Measurements from ENCODE around the gene TBC1D7.

Gene TBC1D7

GRCh38 chr6:13281686-13282085, 46.7 kb downstream of the TBC1D7 start:
- Histone ChIP-seq H3K27ac (ENCODE audit: low read depth, low read length) (no peak overlapping the region), H3K27me3 (ENCODE audit: control insufficient read depth, insufficient read depth, low read length) (no peaks in the 10 kb centered on the region), H3K9ac (ENCODE audit: low read depth, low read length) (no peak overlapping the region), H3K9me3 (ENCODE audit: control insufficient read depth, insufficient read depth, low read length) (no peaks in the 10 kb centered on the region), H3K4me1 (ENCODE audit: control insufficient read depth, insufficient read depth, low read length) (0 out of 2 replicates have a peak, but pooled peaks cover 2% of the 10 kb centered on the region), H3K36me3 (ENCODE audit: control insufficient read depth, insufficient read depth, low read length) (no peaks in the 10 kb centered on the region), H3K4me3 (ENCODE audit: low read depth, low read length) (no peak overlapping the region)

DNA sequence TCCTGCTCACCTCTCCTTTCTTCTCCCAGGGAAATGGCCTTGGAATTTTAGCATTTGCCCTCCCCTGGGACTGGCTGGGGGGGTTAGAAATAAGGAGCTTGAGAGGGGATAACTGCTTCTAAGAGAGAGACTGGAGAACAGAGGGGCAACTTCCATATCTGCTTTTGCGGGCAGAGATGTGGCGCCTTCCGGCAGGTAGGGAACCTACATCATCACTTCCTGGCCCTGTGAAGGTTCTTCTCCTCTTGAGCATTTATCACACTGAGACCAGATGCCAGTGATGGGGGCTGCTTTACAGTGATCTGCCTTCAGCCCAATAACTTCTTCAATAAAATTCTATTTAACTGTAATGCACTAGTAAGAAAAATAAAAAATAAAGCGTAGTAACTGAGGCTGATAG, 48.1 kb downstream of the TBC1D7 start:
- no peak overlapping the region for H3K27ac ChIP-seq (ENCODE audit: low read depth, low read length)
- no peak overlapping the region for H3K4me3 ChIP-seq (ENCODE audit: low read depth, low read length)
- no peaks in the 10 kb centered on the region for H3K36me3 ChIP-seq (ENCODE audit: control insufficient read depth, insufficient read depth, low read length)
- H3K9ac ChIP-seq (ENCODE audit: low read depth, low read length): no peak overlapping the region
- H3K4me1 ChIP-seq (ENCODE audit: control insufficient read depth, insufficient read depth, low read length): 0 out of 2 replicates have a peak, but pooled peaks cover 2% of the 10 kb centered on the region
- no peaks in the 10 kb centered on the region for H3K9me3 ChIP-seq (ENCODE audit: control insufficient read depth, insufficient read depth, low read length)
- H3K27me3 ChIP-seq (ENCODE audit: control insufficient read depth, insufficient read depth, low read length): no peaks in the 10 kb centered on the region

GRCh38 chr6:13278991-13279390, 49.3 kb downstream of the TBC1D7 start:
- H3K4me1 ChIP-seq (ENCODE audit: control insufficient read depth, insufficient read depth, low read length): 0 out of 2 replicates have a peak, but pooled peaks cover 2% of the 10 kb centered on the region
- no peaks in the 10 kb centered on the region for H3K27me3 ChIP-seq (ENCODE audit: control insufficient read depth, insufficient read depth, low read length)
- no peaks in the 10 kb centered on the region for H3K36me3 ChIP-seq (ENCODE audit: control insufficient read depth, insufficient read depth, low read length)
- H3K27ac ChIP-seq (ENCODE audit: low read depth, low read length): no peak overlapping the region
- no peaks in the 10 kb centered on the region for H3K9me3 ChIP-seq (ENCODE audit: control insufficient read depth, insufficient read depth, low read length)
- H3K4me3 ChIP-seq (ENCODE audit: low read depth, low read length): no peak overlapping the region
- H3K9ac ChIP-seq (ENCODE audit: low read depth, low read length): no peak overlapping the region

GRCh38 chr6:13278164-13278563, 50.2 kb downstream of the TBC1D7 start:
- Histone ChIP-seq H3K4me3 (ENCODE audit: low read depth, low read length) (no peak overlapping the region), H3K9ac (ENCODE audit: low read depth, low read length) (no peak overlapping the region), H3K36me3 (ENCODE audit: control insufficient read depth, insufficient read depth, low read length) (no peaks in the 10 kb centered on the region)

DNA sequence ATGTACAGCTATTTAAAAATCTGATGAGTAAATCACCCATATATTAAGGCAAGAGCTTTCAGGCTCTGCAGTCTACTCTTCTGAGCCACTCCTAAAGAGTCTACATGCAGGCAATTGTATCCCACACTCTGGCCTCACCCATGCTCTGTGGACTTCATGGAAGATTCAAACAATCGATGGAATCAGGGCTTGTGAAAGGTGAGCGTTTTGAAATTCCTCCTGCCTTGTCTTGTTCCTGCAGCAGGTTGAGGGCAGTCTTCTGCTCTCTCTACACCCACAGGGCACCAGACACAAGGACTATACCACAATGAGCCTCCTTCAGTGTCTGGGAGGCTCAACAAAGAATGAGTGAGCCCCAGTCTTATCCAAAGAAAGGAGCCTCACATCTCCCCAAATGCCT, 51.1 kb downstream of the TBC1D7 start:
- no peak overlapping the region for H3K27ac ChIP-seq (ENCODE audit: low read depth, low read length)
- H3K9me3 ChIP-seq (ENCODE audit: control insufficient read depth, insufficient read depth, low read length): no peaks in the 10 kb centered on the region
- peaks cover 3% of the 10 kb centered on the region; the same call in 1 of the 2 replicates for H3K4me1 ChIP-seq (ENCODE audit: control insufficient read depth, insufficient read depth, low read length)
- no peaks in the 10 kb centered on the region for H3K36me3 ChIP-seq (ENCODE audit: control insufficient read depth, insufficient read depth, low read length)
- no peaks in the 10 kb centered on the region for H3K27me3 ChIP-seq (ENCODE audit: control insufficient read depth, insufficient read depth, low read length)
- no peak overlapping the region for H3K4me3 ChIP-seq (ENCODE audit: low read depth, low read length)
- H3K9ac ChIP-seq (ENCODE audit: low read depth, low read length): no peak overlapping the region

More at GRCh38 chr6:13278164-13278563, 50.2 kb downstream of the TBC1D7 start:
- H3K9me3 ChIP-seq (ENCODE audit: control insufficient read depth, insufficient read depth, low read length): no peaks in the 10 kb centered on the region
- H3K4me1 ChIP-seq (ENCODE audit: control insufficient read depth, insufficient read depth, low read length): peaks cover 3% of the 10 kb centered on the region; the same call in 1 of the 2 replicates
- no peak overlapping the region for H3K27ac ChIP-seq (ENCODE audit: low read depth, low read length)
- H3K27me3 ChIP-seq (ENCODE audit: control insufficient read depth, insufficient read depth, low read length): no peaks in the 10 kb centered on the region

GRCh38 chr6:13275435-13275989, 52.8 kb downstream of the TBC1D7 start:
- H3K9ac ChIP-seq (ENCODE audit: low read depth, low read length): no peak overlapping the region
- H3K4me3 ChIP-seq (ENCODE audit: low read depth, low read length): no peak overlapping the region
- no peak overlapping the region for H3K27ac ChIP-seq (ENCODE audit: low read depth, low read length)
- H3K27me3 ChIP-seq (ENCODE audit: control insufficient read depth, insufficient read depth, low read length): no peaks in the 10 kb centered on the region
- peaks cover 3% of the 10 kb centered on the region; the same call in 1 of the 2 replicates for H3K4me1 ChIP-seq (ENCODE audit: control insufficient read depth, insufficient read depth, low read length)
- no peaks in the 10 kb centered on the region for H3K36me3 ChIP-seq (ENCODE audit: control insufficient read depth, insufficient read depth, low read length)
- H3K9me3 ChIP-seq (ENCODE audit: control insufficient read depth, insufficient read depth, low read length): no peaks in the 10 kb centered on the region

DNA sequence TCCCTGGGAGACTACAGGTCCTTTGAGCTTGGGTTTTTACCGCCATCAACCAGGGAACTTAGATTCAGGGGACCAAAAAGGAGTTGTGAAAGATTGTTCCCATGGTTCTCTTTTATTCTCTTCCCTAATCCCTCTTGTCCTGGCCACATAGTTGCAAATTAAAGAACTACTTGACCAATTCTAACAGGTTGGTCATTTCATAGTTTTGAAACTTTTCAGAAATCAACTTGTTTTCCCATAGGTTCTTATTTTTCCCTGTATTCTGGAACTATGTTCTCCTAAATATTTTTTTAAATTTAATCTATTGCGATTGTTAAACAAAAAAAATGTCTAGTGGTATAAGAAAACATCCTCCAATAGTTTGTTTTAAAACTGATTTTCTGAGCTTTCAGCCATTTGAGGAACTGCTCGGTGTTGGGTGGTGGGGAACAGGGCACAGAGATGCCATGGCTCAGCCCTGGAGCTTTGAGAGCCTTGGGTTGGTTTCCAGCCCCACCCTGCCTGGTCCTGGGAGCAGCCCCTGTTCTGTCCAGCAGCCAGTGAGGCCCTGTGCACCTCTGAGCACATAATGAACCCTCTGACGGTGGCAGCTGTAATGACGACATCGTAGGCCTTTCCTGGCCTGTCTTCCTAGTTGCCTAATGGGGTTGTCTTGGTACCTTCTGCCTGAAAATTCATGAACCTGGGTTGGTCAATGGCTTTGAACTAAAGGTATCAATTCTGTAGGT, 53.5 kb downstream of the TBC1D7 start:
- Histone ChIP-seq H3K9me3 (ENCODE audit: control insufficient read depth, insufficient read depth, low read length) (no peaks in the 10 kb centered on the region), H3K36me3 (ENCODE audit: control insufficient read depth, insufficient read depth, low read length) (no peaks in the 10 kb centered on the region), H3K9ac (ENCODE audit: low read depth, low read length) (no peak overlapping the region), H3K4me1 (ENCODE audit: control insufficient read depth, insufficient read depth, low read length) (peaks cover 3% of the 10 kb centered on the region; the same call in 1 of the 2 replicates), H3K4me3 (ENCODE audit: low read depth, low read length) (no peak overlapping the region), H3K27me3 (ENCODE audit: control insufficient read depth, insufficient read depth, low read length) (no peaks in the 10 kb centered on the region), H3K27ac (ENCODE audit: low read depth, low read length) (no peak overlapping the region)

GRCh38 chr6:13273931-13274706, 54.2 kb downstream of the TBC1D7 start:
- Histone ChIP-seq H3K27ac (ENCODE audit: low read depth, low read length) (no peak overlapping the region), H3K4me1 (ENCODE audit: control insufficient read depth, insufficient read depth, low read length) (peaks cover 5% of the 10 kb centered on the region), H3K36me3 (ENCODE audit: control insufficient read depth, insufficient read depth, low read length) (no peaks in the 10 kb centered on the region), H3K27me3 (ENCODE audit: control insufficient read depth, insufficient read depth, low read length) (no peaks in the 10 kb centered on the region), H3K9me3 (ENCODE audit: control insufficient read depth, insufficient read depth, low read length) (no peaks in the 10 kb centered on the region), H3K4me3 (ENCODE audit: low read depth, low read length) (no peak overlapping the region), H3K9ac (ENCODE audit: low read depth, low read length) (no peak overlapping the region)

DNA sequence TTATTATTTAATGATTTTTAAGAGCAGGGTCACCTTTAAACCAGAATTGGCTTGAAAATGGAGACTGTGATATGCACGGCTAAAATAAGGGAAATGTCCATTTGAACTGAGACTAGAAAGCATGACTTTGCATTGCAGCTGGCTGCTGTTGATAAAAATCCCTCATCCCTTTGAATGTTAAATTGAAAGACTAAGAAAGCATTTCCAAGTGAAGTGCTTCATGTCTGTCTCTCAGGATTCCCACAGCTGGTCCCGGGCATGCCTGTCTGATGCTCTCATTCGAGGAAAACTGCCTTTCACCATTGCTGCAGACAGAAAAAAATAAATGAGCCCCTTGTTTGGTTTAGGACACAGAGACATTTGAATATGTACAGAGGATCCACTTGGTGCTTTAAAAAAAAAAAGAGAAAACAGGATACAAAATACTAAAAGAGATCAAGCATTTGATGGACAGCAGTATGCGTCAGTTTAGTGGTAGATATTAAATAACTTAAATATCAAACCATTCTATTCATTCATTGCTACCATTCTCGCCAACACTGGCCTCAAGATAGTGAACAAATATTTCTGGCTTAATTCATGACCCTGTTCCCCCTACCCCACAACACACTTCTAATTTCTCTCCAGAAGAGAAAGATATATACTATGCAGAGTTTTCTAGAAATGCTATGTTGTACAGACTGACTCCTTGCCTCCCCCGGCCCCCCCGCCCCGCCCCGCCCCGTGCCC, 55.0 kb downstream of the TBC1D7 start:
- Histone ChIP-seq H3K27me3 (ENCODE audit: control insufficient read depth, insufficient read depth, low read length) (no peaks in the 10 kb centered on the region), H3K27ac (ENCODE audit: low read depth, low read length) (no peak overlapping the region), H3K36me3 (ENCODE audit: control insufficient read depth, insufficient read depth, low read length) (no peaks in the 10 kb centered on the region), H3K9me3 (ENCODE audit: control insufficient read depth, insufficient read depth, low read length) (no peaks in the 10 kb centered on the region), H3K4me1 (ENCODE audit: control insufficient read depth, insufficient read depth, low read length) (peaks cover 13% of the 10 kb centered on the region), H3K4me3 (ENCODE audit: low read depth, low read length) (no peak overlapping the region), H3K9ac (ENCODE audit: low read depth, low read length) (no peak overlapping the region)

DNA sequence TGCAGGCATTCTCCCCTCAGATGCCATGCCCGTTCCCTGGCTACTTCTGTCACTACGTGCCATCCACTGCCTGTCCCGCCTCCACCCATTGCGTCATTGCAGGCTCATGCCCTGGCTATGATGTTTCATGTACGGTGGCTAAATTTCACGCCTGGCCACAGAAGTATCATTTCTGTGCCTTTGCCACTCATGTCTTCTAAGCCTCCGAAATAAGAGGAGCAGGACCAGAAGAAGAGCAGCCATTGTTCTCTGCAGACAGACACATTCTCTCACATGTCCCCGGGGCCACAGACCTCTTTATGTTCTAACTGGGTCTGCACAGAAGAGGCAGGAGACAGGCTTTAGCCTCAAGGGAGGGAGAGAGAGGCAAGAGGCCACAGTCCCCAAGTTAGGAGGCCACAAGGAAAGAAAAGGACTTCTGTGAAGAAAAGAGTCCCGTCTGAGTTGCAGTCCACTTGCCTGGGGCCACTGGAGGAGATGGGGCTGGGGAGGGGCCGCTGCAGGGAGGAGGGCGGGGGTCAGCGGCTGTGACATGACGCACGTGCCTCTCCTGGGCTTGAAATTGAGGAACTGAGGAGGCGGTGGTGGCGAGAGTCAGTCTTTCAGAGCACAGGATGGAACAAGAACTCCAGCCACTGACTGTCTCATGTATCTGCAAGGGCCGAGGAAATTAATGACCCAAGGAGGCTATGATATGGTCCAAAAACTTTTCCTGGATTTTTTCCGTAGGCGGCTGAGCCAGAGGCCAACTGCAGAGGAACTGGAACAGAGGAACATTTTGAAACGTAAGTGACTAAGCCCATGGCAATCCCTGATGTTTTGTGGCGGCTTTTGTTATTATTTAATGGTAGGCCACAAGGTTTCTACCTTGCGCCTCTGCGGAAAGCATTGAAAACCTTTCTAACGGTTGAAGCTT, 55.9 kb downstream of the TBC1D7 start:
- Histone ChIP-seq H3K4me3 (ENCODE audit: low read depth, low read length) (no peak overlapping the region), H3K36me3 (ENCODE audit: control insufficient read depth, insufficient read depth, low read length) (no peaks in the 10 kb centered on the region), H3K9ac (ENCODE audit: low read depth, low read length) (no peak overlapping the region), H3K9me3 (ENCODE audit: control insufficient read depth, insufficient read depth, low read length) (no peaks in the 10 kb centered on the region), H3K27ac (ENCODE audit: low read depth, low read length) (no peak overlapping the region), H3K27me3 (ENCODE audit: control insufficient read depth, insufficient read depth, low read length) (no peaks in the 10 kb centered on the region), H3K4me1 (ENCODE audit: control insufficient read depth, insufficient read depth, low read length) (peaks cover 13% of the 10 kb centered on the region)
